Renal cortex interstitium (tissue), 11 donors: ENCODE results near the gene PRDM1. TPM values are rescaled to one million over a fixed set of nuclear protein-coding genes. Genes with fewer than 3 reads are reported as not detected.

Experiments
- DNase-seq, 11 donors: peaks; one replicate each; pipeline ENCODE4 v3.0.0-alpha.2; 2013; ENCODE audit warnings: low read depth in 9 of 11, low spot score in 4 of 11; ENCODE audit errors: extremely low read depth in 1 of 11
- polyA plus RNA-seq, 3 donors: library from polyadenylated mRNA; unstranded; fragments of 120-200 nt; gene quantifications; one replicate each; pipeline ENCODE4 v1.2.1, GENCODE V29; 2013; ENCODE audit not compliant: insufficient read length in 3 of 3

PRDM1 gene
- polyA plus RNA-seq, 3 donors = 2.4 to 4.6 (median 3.9) TPM

GRCh38 chr6:106087548-106088325 lies 1.6 kb downstream of the PRDM1 start:
- no peak for DNase-seq

- DNase-seq = no peak
These were observed 3.9 kb downstream of the PRDM1 start for GRCh38 chr6:106090001-106090400.

GRCh38 chr6:106092279-106092678 lies 6.1 kb downstream of the PRDM1 start:
- DNase-seq = no peak

- no peak for DNase-seq
These were observed 8.3 kb downstream of the PRDM1 start for GRCh38 chr6:106094261-106094963.

- no peak for DNase-seq
These were observed 8.8 kb downstream of the PRDM1 start for GRCh38 chr6:106094964-106095335.

- no peak for DNase-seq
These were observed 11.5 kb downstream of the PRDM1 start for GRCh38 chr6:106097411-106098231.

GRCh38 chr6:106098383-106099234 lies 12.5 kb downstream of the PRDM1 start:
- no peak for DNase-seq

GRCh38 chr6:106099235-106099537 lies 13.1 kb downstream of the PRDM1 start:
- no peak for DNase-seq

GRCh38 chr6:106100755-106101154 lies 14.6 kb downstream of the PRDM1 start:
- no peak for DNase-seq

- DNase-seq = no peak
These were observed 15.3 kb downstream of the PRDM1 start for GRCh38 chr6:106101466-106101865.

GRCh38 chr6:106102034-106102433 lies 15.9 kb downstream of the PRDM1 start:
- no peak for DNase-seq

GRCh38 chr6:106102967-106103727 lies 17.0 kb downstream of the PRDM1 start:
- no peak for DNase-seq

- DNase-seq = no peak
These were observed 17.6 kb downstream of the PRDM1 start for GRCh38 chr6:106103728-106104109.

- no peak for DNase-seq
These were observed 18.3 kb downstream of the PRDM1 start for GRCh38 chr6:106104476-106104875.

- DNase-seq = no peak
These were observed 18.8 kb downstream of the PRDM1 start for GRCh38 chr6:106104941-106105340.

- DNase-seq = no peak
These were observed 19.4 kb downstream of the PRDM1 start for GRCh38 chr6:106105493-106105892.

GRCh38 chr6:106106276-106107042 lies 20.3 kb downstream of the PRDM1 start:
- no peak for DNase-seq
